K562 (cell line): ENCODE results near the gene SLC7A6. TPM values are rescaled to one million over a fixed set of nuclear protein-coding genes. Genes with fewer than 3 reads are reported as not detected.
A peak's percentile ranks its signal among the peaks of the same experiment; 100 is the strongest.

Source experiments
- ETS1 ChIP-seq: conservative IDR thresholded peaks from 2 replicates; pipeline ENCODE4 v1.6.1; 2011; ENCODE audit warnings: low read depth, mild to moderate bottlenecking, low read length; ENCODE audit not compliant: control insufficient read depth
- KLF1 ChIP-seq: fragments of 450-650 bp; IDR thresholded peaks from 2 replicates; pipeline ENCODE4 v1.6.1; 2016; ENCODE audit warnings: missing genetic modification characterization, missing compliant biosample characterization
- MXD1 ChIP-seq: fragments of 250-450 bp; sonication (Bioruptor Pico); IDR thresholded peaks from 2 replicates; pipeline ENCODE4 v1.8.0; 2021; ENCODE audit warnings: borderline replicate concordance, mild to moderate bottlenecking, moderate library complexity; ENCODE audit not compliant: poor library complexity, severe bottlenecking
- NCOA4 ChIP-seq: fragments of 450-650 bp; IDR thresholded peaks from 2 replicates; pipeline ENCODE4 v1.6.1; 2018; ENCODE audit warnings: mild to moderate bottlenecking; ENCODE audit not compliant: partially characterized antibody
- NFIC ChIP-seq: fragments of 450-650 bp; IDR thresholded peaks from 2 replicates; pipeline ENCODE4 v1.6.1; 2017; ENCODE audit warnings: mild to moderate bottlenecking, inconsistent platforms
- PHTF2 ChIP-seq: fragments of 250-450 bp; sonication (Bioruptor Pico); IDR thresholded peaks from 2 replicates; pipeline ENCODE4 v1.5.0; 2021; ENCODE audit warnings: mild to moderate bottlenecking
- POLR3G ChIP-seq: IDR thresholded peaks from 2 replicates; pipeline ENCODE4 v1.6.1; 2011; ENCODE audit not compliant: insufficient read length, insufficient replicate concordance; ENCODE audit errors: extremely low read depth
- SREBF1 ChIP-seq: fragments of 150-350 bp; IDR thresholded peaks from 2 replicates; pipeline ENCODE4 v1.6.1; 2014; ENCODE audit warnings: antibody characterized with exemption, low read depth, low read length, borderline replicate concordance
- THRAP3 ChIP-seq: fragments of 450-650 bp; IDR thresholded peaks from 2 replicates; pipeline ENCODE4 v1.6.1; 2016; ENCODE audit warnings: mild to moderate bottlenecking, inconsistent platforms, borderline replicate concordance
- YY1 ChIP-seq, 3 experiments: IDR thresholded peaks; 2 replicates each; pipeline ENCODE4 v1.6.1; 2011; ENCODE audit warnings: low read length in 2 of 3, mild to moderate bottlenecking in 2 of 3, moderate library complexity in 2 of 3, borderline replicate concordance in 1 of 3, control low read depth in 1 of 3, low read depth in 1 of 3; ENCODE audit not compliant: insufficient read depth in 3 of 3, insufficient replicate concordance in 2 of 3, control insufficient read depth in 1 of 3, insufficient read length in 1 of 3; ENCODE audit errors: extremely low read depth in 1 of 3
- ZBTB2 ChIP-seq: fragments of 450-650 bp; IDR thresholded peaks from 2 replicates; pipeline ENCODE4 v1.6.1; 2016; ENCODE audit warnings: antibody characterized with exemption
- ZFX ChIP-seq: sonication (generic); formaldehyde crosslinking; IDR thresholded peaks from 2 replicates; pipeline ENCODE4 v1.8.0; 2022; ENCODE audit warnings: mild to moderate bottlenecking, missing genetic modification reagents, moderate library complexity
- ZNF407 ChIP-seq: fragments of 450-650 bp; IDR thresholded peaks from 2 replicates; pipeline ENCODE4 v1.6.1; 2016; ENCODE audit warnings: low read depth
- polyA plus RNA-seq, 8 experiments: library from polyadenylated mRNA; depleted of rRNA in 4 of 8; stranded (reverse) in 5 of 8; unstranded in 3 of 8; fragments of >200 nt; fragmentation: Nextera tagmentation in 2 of 8; fragmentation: Illumina TruSeq in 1 of 8; extraction: Ambion mirVana in 2 of 8; extraction: Trizol in 1 of 8; gene quantifications; 2 replicates each; pipeline versions ENCODE4 v1.2.1 to v1.2.3, GENCODE V29; 2011 to 2014; ENCODE audit warnings: inconsistent platforms in 1 of 8, missing spikeins in 1 of 8
- total RNA-seq, 7 experiments: library from RNA; depleted of rRNA in 6 of 7; stranded (reverse); fragments of >200 nt in 6 of 7; fragmentation: Illumina TruSeq in 2 of 7; extraction: Trizol in 2 of 7; gene quantifications; 2 replicates each; pipeline versions ENCODE4 v1.2.1 to v1.2.3, GENCODE V29; 2011 to 2021; ENCODE audit warnings: low replicate concordance in 1 of 7

The SLC7A6 gene
- total and polyA plus RNA-seq, 9 of the 15 experiments (the other 6 are each of a cell fraction or from before 2014, with no cell fraction given): 12.6 to 60.1 (median 29.8) TPM

- TF ChIP-seq ZNF407 (no peak), THRAP3 (no peak), MXD1 (CRISPR knock-in tag) (no peak), ZFX (CRISPR knock-in tag) (peak; percentile 69), YY1 (IDR thresholded peaks at IDR 0.05; ENCODE audit: borderline replicate concordance in 1 of 3, control insufficient read depth in 1 of 3, extremely low read depth in 1 of 3, insufficient read depth in 3 of 3, insufficient read length in 1 of 3, insufficient replicate concordance in 2 of 3, low read depth in 1 of 3, low read length in 2 of 3) (peak in 2 of 3 experiments; percentile 40 to 44), POLR3G (no peak), ETS1 (peak; percentile 76; the same call in 1 of the 2 replicates), NCOA4 (peak; percentile 87), PHTF2 (CRISPR knock-in tag) (no peak), KLF1 (peak; percentile 79; the same call in 1 of the 2 replicates), SREBF1 (0 out of 2 replicates have a peak, but pooled peaks have one; percentile 7), ZBTB2 (0 out of 2 replicates have a peak, but pooled peaks have one; percentile 14), NFIC (0 out of 2 replicates have a peak, but pooled peaks have one; percentile 15)
These were observed 19.1 kb upstream of the SLC7A6 start, which contains the start of gene PLA2G15 (continued) for GRCh38 chr16:68244903-68245853.
